Neutrophil (primary cell): ENCODE results near the gene RIMS3.

Experiments used
- H3K27ac ChIP-seq: fragments of 200-600 bp; sonication (generic); 2 replicates; pipeline ENCODE4 v1.5.1; 2016; ENCODE audit warnings: mild to moderate bottlenecking, moderate library complexity
- H3K27me3 ChIP-seq: fragments of 200-600 bp; sonication (generic); 2 replicates; pipeline ENCODE4 v1.6.0; 2016; ENCODE audit warnings: mild to moderate bottlenecking
- H3K36me3 ChIP-seq: fragments of 200-600 bp; sonication (generic); 2 replicates; pipeline ENCODE4 v1.5.1; 2017
- H3K4me1 ChIP-seq, 2 experiments: fragments of 200-600 bp in 1 of 2; sonication (generic) in 1 of 2; 1 replicate in 1 of 2; 2 replicates in 1 of 2; pipeline versions ENCODE4 v1.5.1 to v1.6.1; 2013 to 2016; ENCODE audit warnings: low read depth in 1 of 2, low read length in 1 of 2, mild to moderate bottlenecking in 1 of 2, moderate library complexity in 1 of 2; ENCODE audit not compliant: control insufficient read depth in 1 of 2, insufficient read depth in 1 of 2
- H3K4me3 ChIP-seq, 2 experiments: fragments of 200-600 bp in 1 of 2; sonication (generic) in 1 of 2; 1 replicate in 1 of 2; 2 replicates in 1 of 2; pipeline ENCODE4 v1.5.1; 2013 to 2016; ENCODE audit warnings: low read depth in 1 of 2, low read length in 1 of 2, mild to moderate bottlenecking in 1 of 2, moderate library complexity in 1 of 2
- H3K9me3 ChIP-seq: fragments of 200-600 bp; sonication (generic); 2 replicates; pipeline ENCODE4 v1.5.1; 2016
- TF ChIP-seq, protein P1 (sequence below): fragments of 200-600 bp; sonication (generic); IDR thresholded peaks from 2 replicates; pipeline ENCODE4 v1.5.1; 2016; ENCODE audit warnings: antibody characterized with exemption

RIMS3 gene

DNA sequence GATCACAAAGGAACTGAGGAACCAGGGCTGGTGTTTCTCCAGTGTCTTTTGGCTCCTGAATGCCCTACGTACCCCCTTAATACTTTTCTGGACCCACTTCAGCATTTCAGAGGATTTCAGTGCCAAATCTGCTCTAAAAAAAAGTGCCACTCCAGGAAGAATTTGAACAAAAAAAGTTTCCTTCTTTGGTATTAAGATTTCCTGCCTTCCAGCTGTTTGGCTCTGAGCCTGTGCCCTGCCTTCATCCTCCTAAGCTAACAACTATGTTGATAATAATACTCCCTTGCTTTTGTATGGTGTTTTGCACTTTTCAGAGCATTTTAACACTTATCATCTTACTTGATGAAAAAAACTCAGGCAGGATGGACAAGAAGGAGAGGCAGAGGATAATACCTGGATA is 11.0 kb upstream of the RIMS3 start:
- TF ChIP-seq, protein P1, sequence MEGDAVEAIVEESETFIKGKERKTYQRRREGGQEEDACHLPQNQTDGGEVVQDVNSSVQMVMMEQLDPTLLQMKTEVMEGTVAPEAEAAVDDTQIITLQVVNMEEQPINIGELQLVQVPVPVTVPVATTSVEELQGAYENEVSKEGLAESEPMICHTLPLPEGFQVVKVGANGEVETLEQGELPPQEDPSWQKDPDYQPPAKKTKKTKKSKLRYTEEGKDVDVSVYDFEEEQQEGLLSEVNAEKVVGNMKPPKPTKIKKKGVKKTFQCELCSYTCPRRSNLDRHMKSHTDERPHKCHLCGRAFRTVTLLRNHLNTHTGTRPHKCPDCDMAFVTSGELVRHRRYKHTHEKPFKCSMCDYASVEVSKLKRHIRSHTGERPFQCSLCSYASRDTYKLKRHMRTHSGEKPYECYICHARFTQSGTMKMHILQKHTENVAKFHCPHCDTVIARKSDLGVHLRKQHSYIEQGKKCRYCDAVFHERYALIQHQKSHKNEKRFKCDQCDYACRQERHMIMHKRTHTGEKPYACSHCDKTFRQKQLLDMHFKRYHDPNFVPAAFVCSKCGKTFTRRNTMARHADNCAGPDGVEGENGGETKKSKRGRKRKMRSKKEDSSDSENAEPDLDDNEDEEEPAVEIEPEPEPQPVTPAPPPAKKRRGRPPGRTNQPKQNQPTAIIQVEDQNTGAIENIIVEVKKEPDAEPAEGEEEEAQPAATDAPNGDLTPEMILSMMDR: no peak
- Histone ChIP-seq H3K36me3 (no peaks in the 10 kb centered on the region), H3K4me3 (no peak overlapping the region), H3K27me3 (peaks cover 27% of the 10 kb centered on the region), H3K27ac (no peak overlapping the region), H3K9me3 (no peaks in the 10 kb centered on the region), H3K4me1 (no peaks in the 10 kb centered on the region)

GRCh38 chr1:40673452-40673851 is 8.0 kb upstream of the RIMS3 start:
- Histone ChIP-seq H3K27me3 (peaks cover 48% of the 10 kb centered on the region), H3K27ac (no peak overlapping the region), H3K4me1 (peaks cover 4 to 5% of the 10 kb centered on the region in 2 experiments), H3K36me3 (no peaks in the 10 kb centered on the region), H3K9me3 (no peaks in the 10 kb centered on the region), H3K4me3 (no peak overlapping the region)
- TF ChIP-seq, protein P1: no peak

GRCh38 chr1:40668769-40669525 is 3.5 kb upstream of the RIMS3 start:
- Histone ChIP-seq H3K27me3 (peaks cover 41% of the 10 kb centered on the region), H3K9me3 (no peaks in the 10 kb centered on the region), H3K4me1 (peaks cover 10 to 17% of the 10 kb centered on the region in 2 experiments), H3K27ac (no peak overlapping the region), H3K36me3 (no peaks in the 10 kb centered on the region), H3K4me3 (peak overlapping the region in 1 of 2 experiments; percentile 23)
- TF ChIP-seq, protein P1: peak; percentile 96

DNA sequence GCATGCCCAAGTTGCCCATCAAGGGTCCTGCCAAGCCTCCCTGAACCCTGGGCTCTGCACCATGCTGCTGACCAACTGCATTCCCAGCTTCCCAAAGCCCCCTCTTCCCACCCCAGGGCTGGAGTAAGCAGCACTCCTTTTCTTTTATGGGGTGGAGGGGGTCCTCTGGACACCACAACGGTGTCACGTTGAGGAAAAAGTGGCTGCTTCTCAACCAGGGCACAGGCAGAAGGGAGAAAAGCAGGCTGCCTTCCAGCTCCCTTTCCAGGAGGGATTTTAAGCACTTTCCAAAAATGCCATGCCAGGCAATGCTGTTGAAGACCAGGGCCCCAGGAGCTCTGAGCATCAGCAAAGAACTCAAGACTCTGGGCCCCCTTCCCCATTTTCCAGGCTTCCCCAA is 691 bp downstream of the RIMS3 start:
- Histone ChIP-seq H3K27ac (no peak overlapping the region), H3K36me3 (no peaks in the 10 kb centered on the region), H3K27me3 (peaks cover 48% of the 10 kb centered on the region), H3K4me3 (no peak overlapping the region), H3K4me1 (peaks cover 10 to 17% of the 10 kb centered on the region in 2 experiments), H3K9me3 (no peaks in the 10 kb centered on the region)
- TF ChIP-seq, protein P1: no peak

- H3K27me3 ChIP-seq: peaks cover 48% of the 10 kb centered on the region
- no peaks in the 10 kb centered on the region for H3K36me3 ChIP-seq
- no peak overlapping the region for H3K27ac ChIP-seq
- no peak overlapping the region for H3K4me3 ChIP-seq
- no peaks in the 10 kb centered on the region for H3K9me3 ChIP-seq
- TF ChIP-seq, protein P1: no peak
- peaks cover 10 to 17% of the 10 kb centered on the region in 2 experiments for H3K4me1 ChIP-seq
These were observed 1.3 kb downstream of the RIMS3 start for GRCh38 chr1:40664167-40664537.
